ENCODE results near the gene XAGE1A. TPM values are rescaled to one million over a fixed set of nuclear protein-coding genes. Genes with fewer than 3 reads are reported as not detected.

XAGE1A gene
- total and polyA plus RNA-seq, 2 experiments from 2014 or later = not detected

DNA sequence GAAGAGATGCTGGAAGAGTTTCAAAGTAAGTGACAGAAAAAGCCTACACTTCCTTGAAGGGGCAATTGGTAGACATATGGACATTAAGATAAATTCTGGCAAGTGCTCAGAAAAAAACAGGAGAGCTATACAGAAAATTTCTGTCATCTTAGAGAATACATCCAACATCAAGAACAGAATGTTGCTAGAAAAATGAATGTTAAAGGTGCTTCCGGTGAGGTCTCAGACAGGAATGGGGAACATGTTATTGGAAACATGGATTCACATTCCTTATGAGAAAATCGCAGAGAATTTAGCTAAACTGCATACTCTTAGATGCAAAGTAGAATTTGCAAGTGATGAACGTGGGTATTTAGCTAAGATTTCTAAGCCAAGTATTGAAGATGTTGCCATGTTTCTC, 11.7 kb downstream of the XAGE1A start:
- DNase-seq (ENCODE audit: low spot score) (no peak), ATAC-seq (no peak)
- H3K9me3 Mint-ChIP-seq = no peaks in the 10 kb centered on the region; the same call in 2 of the 3 replicates
- H3K36me3 ChIP-seq (ENCODE audit: insufficient read depth) = no peaks in the 10 kb centered on the region
- H3K27me3 Mint-ChIP-seq (ENCODE audit: insufficient read depth, low read depth, poor library complexity) = no peaks in the 10 kb centered on the region
- H3K36me3 Mint-ChIP-seq (ENCODE audit: low read depth) = no peaks in the 10 kb centered on the region
- H3K4me1 Mint-ChIP-seq = no peaks in the 10 kb centered on the region; the same call in 2 of the 3 replicates
- no peak overlapping the region for H3K4me3 ChIP-seq
- no peaks in the 10 kb centered on the region for H3K27me3 ChIP-seq (ENCODE audit: insufficient read depth)
- no peak overlapping the region for H3K4me2 ChIP-seq
- no peak overlapping the region for H3K4me3 Mint-ChIP-seq
- no peak overlapping the region for H2AFZ ChIP-seq
- H3K27ac Mint-ChIP-seq = no peak overlapping the region
- no peaks in the 10 kb centered on the region for H4K20me1 ChIP-seq (replicated peaks; ENCODE audit: insufficient read depth)
- TF ChIP-seq NANOG (IDR thresholded peaks at IDR 0.05; ENCODE audit: borderline replicate concordance) (no peak), CREB1 (CRISPR knock-in tag; IDR thresholded peaks at IDR 0.05; ENCODE audit: low read depth) (no peak), ZNF114 (CRISPR knock-in tag; IDR thresholded peaks at IDR 0.05) (no peak), EZH2phosphoT487 (IDR thresholded peaks at IDR 0.05; ENCODE audit: unreplicated experiment) (no peak), STAT1 (IDR thresholded peaks at IDR 0.05; ENCODE audit: unreplicated experiment) (no peak), EZH2 (IDR thresholded peaks at IDR 0.05; ENCODE audit: low read depth, unreplicated experiment) (no peak), ZNF331 (CRISPR knock-in tag; IDR thresholded peaks at IDR 0.05; ENCODE audit: low read depth) (no peak), JUNB (IDR thresholded peaks at IDR 0.05; ENCODE audit: unreplicated experiment) (no peak), POLR2AphosphoS5 (IDR thresholded peaks at IDR 0.05; ENCODE audit: low read depth) (no peak)
- TF ChIP-seq, protein P1, sequence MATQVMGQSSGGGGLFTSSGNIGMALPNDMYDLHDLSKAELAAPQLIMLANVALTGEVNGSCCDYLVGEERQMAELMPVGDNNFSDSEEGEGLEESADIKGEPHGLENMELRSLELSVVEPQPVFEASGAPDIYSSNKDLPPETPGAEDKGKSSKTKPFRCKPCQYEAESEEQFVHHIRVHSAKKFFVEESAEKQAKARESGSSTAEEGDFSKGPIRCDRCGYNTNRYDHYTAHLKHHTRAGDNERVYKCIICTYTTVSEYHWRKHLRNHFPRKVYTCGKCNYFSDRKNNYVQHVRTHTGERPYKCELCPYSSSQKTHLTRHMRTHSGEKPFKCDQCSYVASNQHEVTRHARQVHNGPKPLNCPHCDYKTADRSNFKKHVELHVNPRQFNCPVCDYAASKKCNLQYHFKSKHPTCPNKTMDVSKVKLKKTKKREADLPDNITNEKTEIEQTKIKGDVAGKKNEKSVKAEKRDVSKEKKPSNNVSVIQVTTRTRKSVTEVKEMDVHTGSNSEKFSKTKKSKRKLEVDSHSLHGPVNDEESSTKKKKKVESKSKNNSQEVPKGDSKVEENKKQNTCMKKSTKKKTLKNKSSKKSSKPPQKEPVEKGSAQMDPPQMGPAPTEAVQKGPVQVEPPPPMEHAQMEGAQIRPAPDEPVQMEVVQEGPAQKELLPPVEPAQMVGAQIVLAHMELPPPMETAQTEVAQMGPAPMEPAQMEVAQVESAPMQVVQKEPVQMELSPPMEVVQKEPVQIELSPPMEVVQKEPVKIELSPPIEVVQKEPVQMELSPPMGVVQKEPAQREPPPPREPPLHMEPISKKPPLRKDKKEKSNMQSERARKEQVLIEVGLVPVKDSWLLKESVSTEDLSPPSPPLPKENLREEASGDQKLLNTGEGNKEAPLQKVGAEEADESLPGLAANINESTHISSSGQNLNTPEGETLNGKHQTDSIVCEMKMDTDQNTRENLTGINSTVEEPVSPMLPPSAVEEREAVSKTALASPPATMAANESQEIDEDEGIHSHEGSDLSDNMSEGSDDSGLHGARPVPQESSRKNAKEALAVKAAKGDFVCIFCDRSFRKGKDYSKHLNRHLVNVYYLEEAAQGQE (IDR thresholded peaks at IDR 0.05; ENCODE audit: unreplicated experiment) = no peak
- TF ChIP-seq, protein P2, sequence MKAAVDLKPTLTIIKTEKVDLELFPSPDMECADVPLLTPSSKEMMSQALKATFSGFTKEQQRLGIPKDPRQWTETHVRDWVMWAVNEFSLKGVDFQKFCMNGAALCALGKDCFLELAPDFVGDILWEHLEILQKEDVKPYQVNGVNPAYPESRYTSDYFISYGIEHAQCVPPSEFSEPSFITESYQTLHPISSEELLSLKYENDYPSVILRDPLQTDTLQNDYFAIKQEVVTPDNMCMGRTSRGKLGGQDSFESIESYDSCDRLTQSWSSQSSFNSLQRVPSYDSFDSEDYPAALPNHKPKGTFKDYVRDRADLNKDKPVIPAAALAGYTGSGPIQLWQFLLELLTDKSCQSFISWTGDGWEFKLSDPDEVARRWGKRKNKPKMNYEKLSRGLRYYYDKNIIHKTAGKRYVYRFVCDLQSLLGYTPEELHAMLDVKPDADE (IDR thresholded peaks at IDR 0.05) = no peak
- TF ChIP-seq, protein P3, sequence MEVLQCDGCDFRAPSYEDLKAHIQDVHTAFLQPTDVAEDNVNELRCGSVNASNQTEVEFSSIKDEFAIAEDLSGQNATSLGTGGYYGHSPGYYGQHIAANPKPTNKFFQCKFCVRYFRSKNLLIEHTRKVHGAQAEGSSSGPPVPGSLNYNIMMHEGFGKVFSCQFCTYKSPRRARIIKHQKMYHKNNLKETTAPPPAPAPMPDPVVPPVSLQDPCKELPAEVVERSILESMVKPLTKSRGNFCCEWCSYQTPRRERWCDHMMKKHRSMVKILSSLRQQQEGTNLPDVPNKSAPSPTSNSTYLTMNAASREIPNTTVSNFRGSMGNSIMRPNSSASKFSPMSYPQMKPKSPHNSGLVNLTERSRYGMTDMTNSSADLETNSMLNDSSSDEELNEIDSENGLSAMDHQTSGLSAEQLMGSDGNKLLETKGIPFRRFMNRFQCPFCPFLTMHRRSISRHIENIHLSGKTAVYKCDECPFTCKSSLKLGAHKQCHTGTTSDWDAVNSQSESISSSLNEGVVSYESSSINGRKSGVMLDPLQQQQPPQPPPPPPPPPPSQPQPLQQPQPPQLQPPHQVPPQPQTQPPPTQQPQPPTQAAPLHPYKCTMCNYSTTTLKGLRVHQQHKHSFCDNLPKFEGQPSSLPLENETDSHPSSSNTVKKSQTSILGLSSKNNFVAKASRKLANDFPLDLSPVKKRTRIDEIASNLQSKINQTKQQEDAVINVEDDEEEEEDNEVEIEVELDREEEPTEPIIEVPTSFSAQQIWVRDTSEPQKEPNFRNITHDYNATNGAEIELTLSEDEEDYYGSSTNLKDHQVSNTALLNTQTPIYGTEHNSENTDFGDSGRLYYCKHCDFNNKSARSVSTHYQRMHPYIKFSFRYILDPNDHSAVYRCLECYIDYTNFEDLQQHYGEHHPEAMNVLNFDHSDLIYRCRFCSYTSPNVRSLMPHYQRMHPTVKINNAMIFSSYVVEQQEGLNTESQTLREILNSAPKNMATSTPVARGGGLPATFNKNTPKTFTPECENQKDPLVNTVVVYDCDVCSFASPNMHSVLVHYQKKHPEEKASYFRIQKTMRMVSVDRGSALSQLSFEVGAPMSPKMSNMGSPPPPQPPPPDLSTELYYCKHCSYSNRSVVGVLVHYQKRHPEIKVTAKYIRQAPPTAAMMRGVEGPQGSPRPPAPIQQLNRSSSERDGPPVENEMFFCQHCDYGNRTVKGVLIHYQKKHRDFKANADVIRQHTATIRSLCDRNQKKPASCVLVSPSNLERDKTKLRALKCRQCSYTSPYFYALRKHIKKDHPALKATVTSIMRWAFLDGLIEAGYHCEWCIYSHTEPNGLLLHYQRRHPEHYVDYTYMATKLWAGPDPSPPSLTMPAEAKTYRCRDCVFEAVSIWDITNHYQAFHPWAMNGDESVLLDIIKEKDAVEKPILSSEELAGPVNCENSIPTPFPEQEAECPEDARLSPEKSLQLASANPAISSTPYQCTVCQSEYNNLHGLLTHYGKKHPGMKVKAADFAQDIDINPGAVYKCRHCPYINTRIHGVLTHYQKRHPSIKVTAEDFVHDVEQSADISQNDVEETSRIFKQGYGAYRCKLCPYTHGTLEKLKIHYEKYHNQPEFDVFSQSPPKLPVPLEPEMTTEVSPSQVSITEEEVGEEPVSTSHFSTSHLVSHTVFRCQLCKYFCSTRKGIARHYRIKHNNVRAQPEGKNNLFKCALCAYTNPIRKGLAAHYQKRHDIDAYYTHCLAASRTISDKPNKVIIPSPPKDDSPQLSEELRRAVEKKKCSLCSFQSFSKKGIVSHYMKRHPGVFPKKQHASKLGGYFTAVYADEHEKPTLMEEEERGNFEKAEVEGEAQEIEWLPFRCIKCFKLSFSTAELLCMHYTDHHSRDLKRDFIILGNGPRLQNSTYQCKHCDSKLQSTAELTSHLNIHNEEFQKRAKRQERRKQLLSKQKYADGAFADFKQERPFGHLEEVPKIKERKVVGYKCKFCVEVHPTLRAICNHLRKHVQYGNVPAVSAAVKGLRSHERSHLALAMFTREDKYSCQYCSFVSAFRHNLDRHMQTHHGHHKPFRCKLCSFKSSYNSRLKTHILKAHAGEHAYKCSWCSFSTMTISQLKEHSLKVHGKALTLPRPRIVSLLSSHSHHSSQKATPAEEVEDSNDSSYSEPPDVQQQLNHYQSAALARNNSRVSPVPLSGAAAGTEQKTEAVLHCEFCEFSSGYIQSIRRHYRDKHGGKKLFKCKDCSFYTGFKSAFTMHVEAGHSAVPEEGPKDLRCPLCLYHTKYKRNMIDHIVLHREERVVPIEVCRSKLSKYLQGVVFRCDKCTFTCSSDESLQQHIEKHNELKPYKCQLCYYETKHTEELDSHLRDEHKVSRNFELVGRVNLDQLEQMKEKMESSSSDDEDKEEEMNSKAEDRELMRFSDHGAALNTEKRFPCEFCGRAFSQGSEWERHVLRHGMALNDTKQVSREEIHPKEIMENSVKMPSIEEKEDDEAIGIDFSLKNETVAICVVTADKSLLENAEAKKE (CRISPR knock-in tag; IDR thresholded peaks at IDR 0.05) = no peak
- TF ChIP-seq, protein P4, sequence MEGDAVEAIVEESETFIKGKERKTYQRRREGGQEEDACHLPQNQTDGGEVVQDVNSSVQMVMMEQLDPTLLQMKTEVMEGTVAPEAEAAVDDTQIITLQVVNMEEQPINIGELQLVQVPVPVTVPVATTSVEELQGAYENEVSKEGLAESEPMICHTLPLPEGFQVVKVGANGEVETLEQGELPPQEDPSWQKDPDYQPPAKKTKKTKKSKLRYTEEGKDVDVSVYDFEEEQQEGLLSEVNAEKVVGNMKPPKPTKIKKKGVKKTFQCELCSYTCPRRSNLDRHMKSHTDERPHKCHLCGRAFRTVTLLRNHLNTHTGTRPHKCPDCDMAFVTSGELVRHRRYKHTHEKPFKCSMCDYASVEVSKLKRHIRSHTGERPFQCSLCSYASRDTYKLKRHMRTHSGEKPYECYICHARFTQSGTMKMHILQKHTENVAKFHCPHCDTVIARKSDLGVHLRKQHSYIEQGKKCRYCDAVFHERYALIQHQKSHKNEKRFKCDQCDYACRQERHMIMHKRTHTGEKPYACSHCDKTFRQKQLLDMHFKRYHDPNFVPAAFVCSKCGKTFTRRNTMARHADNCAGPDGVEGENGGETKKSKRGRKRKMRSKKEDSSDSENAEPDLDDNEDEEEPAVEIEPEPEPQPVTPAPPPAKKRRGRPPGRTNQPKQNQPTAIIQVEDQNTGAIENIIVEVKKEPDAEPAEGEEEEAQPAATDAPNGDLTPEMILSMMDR (conservative IDR thresholded peaks at IDR 0.05; ENCODE audit: low read depth in 2 of 2) = no peak
- no peak overlapping the region for H3K27ac ChIP-seq (ENCODE audit: low read depth)
- no peaks in the 10 kb centered on the region for H3F3A ChIP-seq (replicated peaks; ENCODE audit: low read depth)
- no peaks in the 10 kb centered on the region for H3K4me1 ChIP-seq (ENCODE audit: insufficient read depth)
- H3K79me2 ChIP-seq (replicated peaks; ENCODE audit: insufficient read depth) = no peaks in the 10 kb centered on the region
- H3K9me2 ChIP-seq (ENCODE audit: insufficient read depth) = no peaks in the 10 kb centered on the region

All from GM23338 (cell line).